HG02678 (cell line): ENCODE measurements around the gene COMMD4.
"Not testable (repeated sequence)": the region's sequence is repeated elsewhere in the genome, so short reads cannot be mapped to it uniquely, and the experiment has no call there.

Source experiments
- ATAC-seq: cut with Tn5 transposase; IDR thresholded peaks from one replicate; pipeline ENCODE4 v1.9.1; 2021; ENCODE audit warnings: mild to moderate bottlenecking, moderate library complexity; ENCODE audit not compliant: unreplicated experiment

COMMD4 gene

DNA sequence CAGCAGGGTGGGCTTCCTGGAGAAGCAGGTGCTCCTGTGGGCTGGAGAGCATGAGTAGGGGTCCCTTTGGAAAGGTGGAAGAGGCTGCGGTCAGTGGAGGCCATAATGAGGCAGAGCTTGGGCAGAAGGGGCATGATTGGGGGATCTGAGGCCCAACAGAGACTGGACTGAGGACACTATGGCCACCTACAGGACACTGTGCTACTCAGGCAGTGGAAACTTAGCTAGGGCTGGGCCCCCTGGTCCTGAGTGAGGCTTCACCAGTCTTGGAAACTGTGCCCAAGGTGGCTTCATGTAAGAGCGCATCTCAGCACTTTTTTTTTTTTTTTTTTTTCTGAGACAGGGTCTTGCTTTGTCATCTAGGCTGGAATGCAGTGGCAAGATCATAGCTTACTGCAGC, 6.3 kb upstream of the COMMD4 start:
- ATAC-seq = no peak

GRCh38 chr15:75332093-75332492, 3.8 kb upstream of the COMMD4 start:
- ATAC-seq = not testable (repeated sequence)

DNA sequence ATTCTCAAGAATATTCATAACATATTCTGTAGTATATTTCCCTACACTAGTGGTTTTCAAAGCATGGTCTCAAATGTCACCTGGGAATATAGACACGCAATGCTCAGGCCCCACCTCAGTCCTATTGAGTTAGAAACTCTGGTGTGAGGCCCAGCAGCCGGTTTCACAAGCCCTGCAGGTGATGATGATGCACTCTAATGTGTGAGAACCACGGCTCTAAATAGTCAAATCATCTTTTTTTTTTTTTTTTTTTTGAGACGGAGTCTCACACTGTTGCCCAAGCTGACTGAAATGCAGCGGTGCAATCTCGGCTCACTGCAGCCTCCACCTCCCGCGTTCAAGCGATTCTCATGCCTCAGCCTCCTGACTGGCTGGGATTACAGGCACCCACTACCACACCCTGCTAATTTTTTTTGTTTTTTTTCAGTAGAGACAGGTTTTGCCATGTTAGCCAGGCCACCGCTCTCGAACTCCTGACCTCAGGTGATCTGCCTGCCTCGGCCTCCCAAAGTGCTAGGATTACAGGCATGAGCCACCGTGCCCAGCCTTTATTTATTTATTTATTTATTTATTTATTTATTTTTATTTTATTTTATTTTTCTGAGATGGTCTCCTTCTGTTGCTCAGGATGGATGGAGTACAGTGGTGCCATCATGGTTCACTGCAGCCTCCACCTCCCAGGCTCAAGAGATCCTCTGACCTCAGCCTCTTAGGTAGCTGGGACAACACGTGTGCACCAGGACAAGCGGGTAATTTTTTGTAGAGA, 2.0 kb upstream of the COMMD4 start:
- peak; percentile 46 for ATAC-seq

DNA sequence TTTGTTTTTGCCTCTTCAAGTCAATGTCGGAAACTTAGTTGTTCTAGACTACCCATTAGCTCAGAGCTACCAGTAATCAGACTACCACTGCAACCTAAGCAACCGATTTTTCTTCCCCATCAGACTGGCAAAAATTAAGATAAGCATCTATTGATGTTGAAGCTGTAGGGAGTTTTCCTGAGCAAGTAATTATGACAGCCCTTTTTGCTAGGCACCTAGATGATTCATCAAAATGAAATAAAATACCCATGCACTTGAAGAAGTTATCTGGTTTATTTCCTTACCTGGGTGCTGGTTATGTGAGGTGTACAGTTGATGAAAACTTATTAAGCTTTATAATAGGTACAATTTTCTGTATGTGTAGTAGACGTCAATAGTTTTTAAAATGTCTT, 554 bp upstream of the COMMD4 start:
- no peak for ATAC-seq

DNA sequence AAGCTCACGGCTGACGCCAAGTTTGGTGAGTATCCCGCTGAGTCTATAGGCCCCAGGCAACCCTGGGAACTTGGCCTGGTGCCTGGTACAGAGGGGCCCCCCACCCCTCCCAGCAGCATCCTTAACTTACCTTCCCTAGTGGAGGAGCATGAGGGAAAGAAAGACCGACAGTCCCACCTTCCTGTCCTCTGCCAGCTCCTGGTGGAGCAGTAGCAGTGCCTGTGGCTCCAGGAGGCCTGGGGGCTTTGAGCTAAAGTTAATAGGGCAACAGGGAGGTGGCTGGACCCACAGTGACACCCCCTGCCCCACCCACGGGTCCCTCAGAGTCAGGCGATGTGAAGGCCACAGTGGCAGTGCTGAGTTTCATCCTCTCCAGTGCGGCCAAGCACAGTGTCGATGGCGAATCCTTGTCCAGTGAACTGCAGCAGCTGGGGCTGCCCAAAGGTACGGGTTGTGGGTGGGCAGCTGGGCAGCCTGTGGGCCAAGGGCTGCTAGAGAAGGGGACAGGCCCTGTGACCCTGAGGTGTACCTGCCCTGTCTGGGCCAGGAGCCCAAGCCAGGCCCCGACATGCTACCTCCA, 2.9 kb downstream of the COMMD4 start:
- ATAC-seq = no peak

GRCh38 chr15:75339531-75340240, 3.8 kb downstream of the COMMD4 start:
- ATAC-seq = no peak

- no peak for ATAC-seq
Observed at GRCh38 chr15:75342221-75342620, 6.4 kb downstream of the COMMD4 start.

DNA sequence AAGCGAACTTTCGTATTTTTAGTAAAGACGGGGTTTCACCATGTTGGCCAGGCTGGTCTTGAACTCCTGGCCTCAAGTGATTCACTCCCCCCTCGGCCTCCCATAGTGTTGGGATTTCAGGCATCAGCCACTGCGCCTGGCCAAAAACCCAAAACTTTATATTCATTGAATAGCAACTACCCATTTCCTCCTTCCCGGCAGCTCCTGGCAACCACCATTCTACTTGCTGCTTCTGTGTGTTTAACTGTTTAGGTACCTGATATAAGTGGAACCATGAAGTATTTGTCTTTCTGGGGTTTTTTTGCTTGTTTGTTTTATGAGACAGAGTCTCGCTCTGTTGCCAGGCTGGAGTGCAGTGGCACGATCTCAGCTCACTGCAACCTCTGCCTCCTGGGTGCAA, 8.1 kb downstream of the COMMD4 start:
- not testable (repeated sequence) for ATAC-seq

DNA sequence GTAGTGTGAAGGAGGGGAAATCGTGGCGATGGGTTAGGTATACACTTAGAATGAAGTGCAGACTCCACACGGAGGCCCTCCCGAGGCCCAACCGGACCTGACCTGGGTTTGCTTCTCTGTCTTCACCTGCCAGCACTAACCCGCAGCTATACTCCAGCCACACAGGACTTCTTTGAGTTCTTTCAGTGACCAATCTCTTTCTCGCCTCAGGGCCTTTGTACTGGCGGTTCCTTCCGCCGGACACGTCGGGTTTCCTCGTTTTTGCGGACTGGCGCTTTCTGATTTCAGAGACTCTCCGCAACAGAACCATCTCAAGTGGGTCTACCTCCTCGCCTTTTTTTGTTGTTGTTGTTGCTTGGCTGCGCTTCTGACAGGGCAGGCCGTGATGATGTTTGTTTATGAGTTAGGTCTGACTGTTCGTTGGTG, 10.9 kb downstream of the COMMD4 start, which contains the start of gene NEIL1:
NEIL1 (plus strand) TSS at position 244 of the 426 bp plus-strand sequence. CDS start 1,867 bp downstream, outside the sequence.
- ATAC-seq = no peak

- ATAC-seq = peak; percentile 75
Observed at GRCh38 chr15:75347222-75348033, 11.6 kb downstream of the COMMD4 start.

DNA sequence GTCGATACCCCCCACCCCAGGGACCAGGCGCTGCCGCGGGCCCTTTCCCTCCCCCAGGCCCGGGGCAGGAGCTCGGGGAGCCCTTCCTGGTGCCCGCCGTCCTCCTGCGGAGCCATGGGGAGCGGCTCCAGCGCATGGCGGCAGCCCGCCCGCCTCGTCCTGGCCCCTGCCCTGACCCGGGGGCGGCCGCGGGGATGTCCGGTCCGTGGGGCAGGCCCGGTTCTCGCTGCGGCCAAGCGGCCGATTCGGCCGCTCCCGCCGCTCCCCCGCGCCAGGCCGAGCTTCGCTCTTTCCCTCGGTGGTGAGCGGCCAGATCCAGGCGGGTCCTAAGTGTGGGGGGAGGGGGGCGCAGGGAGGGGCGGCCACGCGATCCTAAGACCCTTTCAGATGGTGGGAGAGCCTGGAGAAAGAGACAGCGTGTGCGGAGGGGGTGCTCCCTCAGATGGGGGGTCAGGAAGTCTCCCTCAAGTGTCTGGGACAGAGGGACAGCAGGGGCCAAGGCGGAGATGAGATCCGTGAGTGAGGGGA, 12.2 kb downstream of the COMMD4 start:
- no peak for ATAC-seq

DNA sequence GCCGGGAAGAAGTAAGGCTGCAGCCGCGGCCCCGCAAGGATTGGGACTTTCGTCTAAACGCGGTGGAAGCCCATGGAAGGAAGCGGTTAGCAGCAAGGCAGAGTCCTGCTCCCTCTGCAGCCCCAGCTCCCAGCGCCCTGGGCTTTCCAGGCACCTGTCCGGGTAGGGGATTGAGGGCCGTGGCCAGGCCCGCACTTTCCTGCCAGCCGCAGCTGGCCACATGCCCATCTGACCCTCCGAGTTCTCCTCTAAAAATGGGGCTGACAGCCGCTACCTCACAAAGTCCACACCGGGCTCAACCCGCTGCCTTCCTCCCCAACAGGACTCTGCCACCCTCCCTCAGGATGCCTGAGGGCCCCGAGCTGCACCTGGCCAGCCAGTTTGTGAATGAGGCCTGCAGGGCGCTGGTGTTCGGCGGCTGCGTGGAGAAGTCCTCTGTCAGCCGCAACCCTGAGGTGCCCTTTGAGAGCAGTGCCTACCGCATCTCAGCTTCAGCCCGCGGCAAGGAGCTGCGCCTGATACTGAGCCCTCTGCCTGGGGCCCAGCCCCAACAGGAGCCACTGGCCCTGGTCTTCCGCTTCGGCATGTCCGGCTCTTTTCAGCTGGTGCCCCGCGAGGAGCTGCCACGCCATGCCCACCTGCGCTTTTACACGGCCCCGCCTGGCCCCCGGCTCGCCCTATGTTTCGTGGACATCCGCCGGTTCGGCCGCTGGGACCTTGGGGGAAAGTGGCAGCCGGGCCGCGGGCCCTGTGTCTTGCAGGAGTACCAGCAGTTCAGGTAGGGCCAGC, 12.9 kb downstream of the COMMD4 start:
- no peak for ATAC-seq

DNA sequence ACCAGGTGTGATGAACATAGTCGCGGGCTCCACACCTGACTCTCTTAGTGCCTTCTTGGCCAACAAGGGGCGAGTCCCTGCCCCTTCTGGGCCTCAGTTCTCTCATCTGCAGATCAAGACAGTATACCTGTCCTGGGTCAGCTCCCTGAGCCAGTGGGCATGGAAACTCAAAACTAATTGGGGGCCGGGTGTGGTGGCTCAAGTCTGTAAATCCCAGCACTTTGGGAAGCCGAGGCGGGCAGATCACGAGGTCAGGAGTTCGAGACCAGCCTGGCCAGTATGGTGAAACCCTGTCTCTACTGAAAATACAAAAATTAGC, 13.4 kb downstream of the COMMD4 start:
- ATAC-seq = not testable (repeated sequence)

- no peak for ATAC-seq
Observed at GRCh38 chr15:75349851-75350588, 14.2 kb downstream of the COMMD4 start.

- no peak for ATAC-seq
Observed at GRCh38 chr15:75350601-75351361, 14.9 kb downstream of the COMMD4 start.

GRCh38 chr15:75352186-75353080, 16.6 kb downstream of the COMMD4 start:
- no peak for ATAC-seq

DNA sequence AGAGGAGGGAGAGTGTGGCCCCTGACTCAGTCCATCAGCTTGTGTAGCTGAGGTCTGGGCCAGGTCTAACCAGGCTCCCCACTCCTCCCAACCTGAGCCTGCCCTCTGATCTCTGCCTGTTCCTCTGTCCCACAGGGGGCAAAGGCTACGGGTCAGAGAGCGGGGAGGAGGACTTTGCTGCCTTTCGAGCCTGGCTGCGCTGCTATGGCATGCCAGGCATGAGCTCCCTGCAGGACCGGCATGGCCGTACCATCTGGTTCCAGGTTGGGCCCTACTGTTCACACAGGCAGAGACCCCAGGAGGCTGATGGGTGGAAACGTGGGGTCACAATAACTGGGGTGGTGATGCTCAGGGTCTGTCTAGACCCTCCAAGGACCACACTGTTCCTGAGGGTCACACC, 17.7 kb downstream of the COMMD4 start:
- no peak for ATAC-seq

- no peak for ATAC-seq
Observed at GRCh38 chr15:75354454-75354853, 18.6 kb downstream of the COMMD4 start.
